NCI-H82 (cell line): Measurements from ENCODE around the gene THAP4.
A peak's percentile ranks its signal among the peaks of the same experiment; 100 is the strongest.
"Not testable (repeated sequence)": the region's sequence is repeated elsewhere in the genome, so short reads cannot be mapped to it uniquely, and the experiment has no call there.

ENCODE experiments used
- DNase-seq: peaks from one replicate; lab custom pipeline; 2025; lab: John Stamatoyannopoulos, UW

THAP4 gene

GRCh38 chr2:241612156-241613016 lies 24.6 kb downstream of the THAP4 start:
- no peak for DNase-seq

GRCh38 chr2:241611062-241611461 lies 25.9 kb downstream of the THAP4 start:
- DNase-seq, result no peak

- DNase-seq, result peak; percentile 86
These were observed 26.8 kb downstream of the THAP4 start for GRCh38 chr2:241609859-241610793.

GRCh38 chr2:241608881-241609280 lies 28.1 kb downstream of the THAP4 start:
- DNase-seq, result no peak

GRCh38 chr2:241607162-241607885 lies 29.6 kb downstream of the THAP4 start:
- no peak for DNase-seq

GRCh38 chr2:241606186-241606585 lies 30.8 kb downstream of the THAP4 start:
- no peak for DNase-seq

GRCh38 chr2:241603686-241604085 lies 33.3 kb downstream of the THAP4 start:
- DNase-seq, result no peak

GRCh38 chr2:241602720-241603119 lies 34.2 kb downstream of the THAP4 start:
- DNase-seq, result no peak

GRCh38 chr2:241601841-241602240 lies 35.1 kb downstream of the THAP4 start:
- DNase-seq, result no peak

GRCh38 chr2:241599615-241600014 lies 37.3 kb downstream of the THAP4 start:
- no peak for DNase-seq

GRCh38 chr2:241598487-241598886 lies 38.5 kb downstream of the THAP4 start:
- DNase-seq, result no peak

- DNase-seq, result no peak
These were observed 38.9 kb downstream of the THAP4 start for GRCh38 chr2:241598061-241598460.

- DNase-seq, result no peak
These were observed 39.4 kb downstream of the THAP4 start for GRCh38 chr2:241597561-241597960.

- DNase-seq, result peak; percentile 56
These were observed 41.3 kb downstream of the THAP4 start for GRCh38 chr2:241595600-241596140.

- DNase-seq, result no peak
These were observed 43.7 kb downstream of the THAP4 start for GRCh38 chr2:241593271-241593670.

GRCh38 chr2:241592126-241592845 lies 44.7 kb downstream of the THAP4 start:
- DNase-seq, result no peak

GRCh38 chr2:241590496-241591455 lies 46.2 kb downstream of the THAP4 start:
- DNase-seq, result not testable (repeated sequence)

- DNase-seq, result not testable (repeated sequence)
These were observed 47.1 kb downstream of the THAP4 start for GRCh38 chr2:241589863-241590262.

GRCh38 chr2:241586564-241587264 lies 50.2 kb downstream of the THAP4 start:
- no peak for DNase-seq
